ENCODE measurements around the gene FAF1. TPM values are rescaled to one million over a fixed set of nuclear protein-coding genes. Genes with fewer than 3 reads are reported as not detected.

FAF1 gene
- total RNA-seq, 1 donor from 2014 or later = 52.0 TPM

- Mint-ChIP-seq H3K4me3 (ENCODE audit: unreplicated experiment) (no peak overlapping the region), H3K27me3 (ENCODE audit: unreplicated experiment) (peaks cover 82% of the 10 kb centered on the region), H3K36me3 (ENCODE audit: unreplicated experiment) (peaks cover 2% of the 10 kb centered on the region), H3K9me3 (ENCODE audit: unreplicated experiment) (peaks cover 6% of the 10 kb centered on the region), H3K4me1 (ENCODE audit: unreplicated experiment) (peaks cover 31% of the 10 kb centered on the region), H3K27ac (ENCODE audit: unreplicated experiment) (no peak overlapping the region)
- no peak for DNase-seq (ENCODE audit: extremely low spot score, unreplicated experiment)
- TF ChIP-seq CTCF (IDR thresholded peaks at IDR 0.05) = no peak
These were observed 544.6 kb downstream of the FAF1 start for GRCh38 chr1:50415235-50416149.

GRCh38 chr1:50414853-50415234 is 545.2 kb downstream of the FAF1 start:
- Mint-ChIP-seq H3K4me1 (ENCODE audit: unreplicated experiment) (peaks cover 25% of the 10 kb centered on the region), H3K27ac (ENCODE audit: unreplicated experiment) (no peak overlapping the region), H3K9me3 (ENCODE audit: unreplicated experiment) (peaks cover 6% of the 10 kb centered on the region), H3K27me3 (ENCODE audit: unreplicated experiment) (peaks cover 81% of the 10 kb centered on the region), H3K36me3 (ENCODE audit: unreplicated experiment) (peaks cover 2% of the 10 kb centered on the region), H3K4me3 (ENCODE audit: unreplicated experiment) (no peak overlapping the region)
- no peak for DNase-seq (ENCODE audit: extremely low spot score, unreplicated experiment)
- no peak for TF ChIP-seq CTCF (IDR thresholded peaks at IDR 0.05)

- H3K4me1 Mint-ChIP-seq (ENCODE audit: unreplicated experiment) = peaks cover 18% of the 10 kb centered on the region
- no peak overlapping the region for H3K27ac Mint-ChIP-seq (ENCODE audit: unreplicated experiment)
- peaks cover 84% of the 10 kb centered on the region for H3K27me3 Mint-ChIP-seq (ENCODE audit: unreplicated experiment)
- no peak overlapping the region for H3K4me3 Mint-ChIP-seq (ENCODE audit: unreplicated experiment)
- peaks cover 2% of the 10 kb centered on the region for H3K36me3 Mint-ChIP-seq (ENCODE audit: unreplicated experiment)
- no peak for TF ChIP-seq CTCF (IDR thresholded peaks at IDR 0.05)
- no peak for DNase-seq (ENCODE audit: extremely low spot score, unreplicated experiment)
- peaks cover 6% of the 10 kb centered on the region for H3K9me3 Mint-ChIP-seq (ENCODE audit: unreplicated experiment)
These were observed 547.1 kb downstream of the FAF1 start for GRCh38 chr1:50412813-50413476.

DNA sequence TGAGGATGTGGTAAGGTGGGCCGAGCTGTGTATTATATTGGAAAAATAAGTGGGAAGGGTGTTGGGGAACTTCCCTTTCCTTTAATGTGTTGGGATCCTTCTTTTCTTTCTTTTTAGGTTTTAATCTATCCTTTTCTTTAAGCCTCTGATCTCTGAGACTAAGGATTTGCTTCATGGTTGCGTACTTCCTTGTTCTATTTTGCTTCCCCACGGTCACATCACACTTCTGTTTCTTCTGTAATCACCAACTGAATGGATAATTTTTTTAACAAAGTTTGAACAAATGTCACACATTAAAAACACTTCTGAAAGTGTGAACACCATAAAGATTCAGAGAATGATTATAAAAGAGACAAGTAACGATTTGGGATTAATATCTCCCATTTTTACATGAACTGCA is 554.3 kb downstream of the FAF1 start:
- DNase-seq (ENCODE audit: extremely low spot score, unreplicated experiment) = no peak
- TF ChIP-seq CTCF (IDR thresholded peaks at IDR 0.05) = no peak
- H3K27me3 Mint-ChIP-seq (ENCODE audit: unreplicated experiment) = peaks cover 68% of the 10 kb centered on the region
- no peaks in the 10 kb centered on the region for H3K4me1 Mint-ChIP-seq (ENCODE audit: unreplicated experiment)
- H3K9me3 Mint-ChIP-seq (ENCODE audit: unreplicated experiment) = no peaks in the 10 kb centered on the region
- H3K36me3 Mint-ChIP-seq (ENCODE audit: unreplicated experiment) = no peaks in the 10 kb centered on the region
- no peak overlapping the region for H3K27ac Mint-ChIP-seq (ENCODE audit: unreplicated experiment)
- H3K4me3 Mint-ChIP-seq (ENCODE audit: unreplicated experiment) = no peak overlapping the region

GRCh38 chr1:50393522-50394120 is 566.4 kb downstream of the FAF1 start:
- Mint-ChIP-seq H3K9me3 (ENCODE audit: unreplicated experiment) (peaks cover 6% of the 10 kb centered on the region), H3K4me3 (ENCODE audit: unreplicated experiment) (no peak overlapping the region), H3K4me1 (ENCODE audit: unreplicated experiment) (no peaks in the 10 kb centered on the region), H3K27me3 (ENCODE audit: unreplicated experiment) (peaks cover 12% of the 10 kb centered on the region), H3K36me3 (ENCODE audit: unreplicated experiment) (no peaks in the 10 kb centered on the region), H3K27ac (ENCODE audit: unreplicated experiment) (no peak overlapping the region)
- no peak for TF ChIP-seq CTCF (IDR thresholded peaks at IDR 0.05)
- no peak for DNase-seq (ENCODE audit: extremely low spot score, unreplicated experiment)
